B cell (primary cell): ENCODE measurements around the gene CDC25C.

Experiments used
- EZH2 ChIP-seq: IDR thresholded peaks from 2 replicates; pipeline ENCODE4 v1.6.1; 2012; ENCODE audit warnings: borderline replicate concordance, low read depth, mild to moderate bottlenecking, moderate library complexity, low read length; ENCODE audit not compliant: insufficient read depth, poor library complexity, severe bottlenecking
- TF ChIP-seq, protein P1 (sequence below): fragments of 200-600 bp; IDR thresholded peaks from one replicate; pipeline ENCODE4 v1.8.0; 2022; ENCODE audit warnings: antibody characterized with exemption, mild to moderate bottlenecking

DNA sequence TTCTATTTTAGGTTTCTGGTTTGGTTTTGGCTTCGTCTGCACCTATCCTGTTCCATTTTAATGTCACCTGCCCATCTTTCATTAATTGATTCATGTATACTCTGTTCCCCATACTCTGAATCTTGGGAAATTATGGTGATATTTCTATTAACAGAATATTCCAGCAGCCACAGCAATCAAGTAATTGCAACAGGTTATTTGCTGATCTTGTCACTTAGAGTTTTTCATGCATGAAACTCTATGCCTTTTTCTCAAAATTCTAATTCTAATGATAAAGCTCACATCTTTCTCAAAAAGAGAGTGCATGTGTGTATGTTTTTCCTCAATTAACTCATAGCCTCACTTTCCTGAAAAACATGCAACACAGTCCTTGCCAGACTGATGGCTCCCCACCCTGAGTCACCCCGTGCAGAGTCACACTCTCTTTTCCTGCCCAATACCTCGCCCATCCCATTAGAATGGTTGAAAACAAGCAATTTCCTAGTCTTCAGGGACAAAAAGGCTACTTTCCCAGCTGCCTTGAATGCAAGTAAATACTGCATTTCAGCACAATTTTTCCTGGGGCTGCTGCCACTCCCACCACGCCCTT, 72.8 kb downstream of the CDC25C start:
- TF ChIP-seq, protein P1, sequence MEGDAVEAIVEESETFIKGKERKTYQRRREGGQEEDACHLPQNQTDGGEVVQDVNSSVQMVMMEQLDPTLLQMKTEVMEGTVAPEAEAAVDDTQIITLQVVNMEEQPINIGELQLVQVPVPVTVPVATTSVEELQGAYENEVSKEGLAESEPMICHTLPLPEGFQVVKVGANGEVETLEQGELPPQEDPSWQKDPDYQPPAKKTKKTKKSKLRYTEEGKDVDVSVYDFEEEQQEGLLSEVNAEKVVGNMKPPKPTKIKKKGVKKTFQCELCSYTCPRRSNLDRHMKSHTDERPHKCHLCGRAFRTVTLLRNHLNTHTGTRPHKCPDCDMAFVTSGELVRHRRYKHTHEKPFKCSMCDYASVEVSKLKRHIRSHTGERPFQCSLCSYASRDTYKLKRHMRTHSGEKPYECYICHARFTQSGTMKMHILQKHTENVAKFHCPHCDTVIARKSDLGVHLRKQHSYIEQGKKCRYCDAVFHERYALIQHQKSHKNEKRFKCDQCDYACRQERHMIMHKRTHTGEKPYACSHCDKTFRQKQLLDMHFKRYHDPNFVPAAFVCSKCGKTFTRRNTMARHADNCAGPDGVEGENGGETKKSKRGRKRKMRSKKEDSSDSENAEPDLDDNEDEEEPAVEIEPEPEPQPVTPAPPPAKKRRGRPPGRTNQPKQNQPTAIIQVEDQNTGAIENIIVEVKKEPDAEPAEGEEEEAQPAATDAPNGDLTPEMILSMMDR, result no peak
- TF ChIP-seq EZH2, result no peak
